ENCODE results near the gene KBTBD6.

DNA sequence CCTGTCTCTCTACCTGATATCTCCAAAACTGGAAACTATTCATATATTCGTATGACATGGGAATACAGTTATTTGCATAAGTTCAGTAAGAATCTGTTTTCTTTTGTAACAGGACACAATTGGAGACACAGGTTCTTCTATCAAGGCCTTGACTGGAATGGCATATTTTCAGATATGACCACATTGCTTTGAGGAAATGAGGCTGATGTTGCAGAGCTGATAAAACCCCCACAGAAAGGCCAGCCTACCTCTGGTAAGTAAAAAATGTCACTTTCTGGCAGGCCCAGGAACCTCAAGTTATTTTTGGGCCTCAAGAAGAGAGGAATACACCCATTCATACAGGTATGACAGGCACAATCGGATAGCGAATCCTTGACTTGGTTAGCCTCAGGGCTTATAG is 29.5 kb upstream of the KBTBD6 start:
- TF ChIP-seq, protein P1, sequence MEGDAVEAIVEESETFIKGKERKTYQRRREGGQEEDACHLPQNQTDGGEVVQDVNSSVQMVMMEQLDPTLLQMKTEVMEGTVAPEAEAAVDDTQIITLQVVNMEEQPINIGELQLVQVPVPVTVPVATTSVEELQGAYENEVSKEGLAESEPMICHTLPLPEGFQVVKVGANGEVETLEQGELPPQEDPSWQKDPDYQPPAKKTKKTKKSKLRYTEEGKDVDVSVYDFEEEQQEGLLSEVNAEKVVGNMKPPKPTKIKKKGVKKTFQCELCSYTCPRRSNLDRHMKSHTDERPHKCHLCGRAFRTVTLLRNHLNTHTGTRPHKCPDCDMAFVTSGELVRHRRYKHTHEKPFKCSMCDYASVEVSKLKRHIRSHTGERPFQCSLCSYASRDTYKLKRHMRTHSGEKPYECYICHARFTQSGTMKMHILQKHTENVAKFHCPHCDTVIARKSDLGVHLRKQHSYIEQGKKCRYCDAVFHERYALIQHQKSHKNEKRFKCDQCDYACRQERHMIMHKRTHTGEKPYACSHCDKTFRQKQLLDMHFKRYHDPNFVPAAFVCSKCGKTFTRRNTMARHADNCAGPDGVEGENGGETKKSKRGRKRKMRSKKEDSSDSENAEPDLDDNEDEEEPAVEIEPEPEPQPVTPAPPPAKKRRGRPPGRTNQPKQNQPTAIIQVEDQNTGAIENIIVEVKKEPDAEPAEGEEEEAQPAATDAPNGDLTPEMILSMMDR (IDR thresholded peaks at IDR 0.05) = no peak
- TF ChIP-seq EP300 (IDR thresholded peaks at IDR 0.05) = no peak
